Spinal cord (tissue), 10 donors: ENCODE results near the gene ARRDC2. TPM values are rescaled to one million over a fixed set of nuclear protein-coding genes. Genes with fewer than 3 reads are reported as not detected.
A peak's percentile ranks its signal among the peaks of the same experiment; 100 is the strongest.
"Not testable (repeated sequence)": the region's sequence is repeated elsewhere in the genome, so short reads cannot be mapped to it uniquely, and the experiment has no call there.

Source experiments
- DNase-seq, 6 donors: peaks; one replicate each; pipeline versions ENCODE4 v3.0.0 to v3.0.0-alpha.2; 2013 to 2015; ENCODE audit warnings: low spot score in 6 of 6, low read depth in 4 of 6
- H3K27ac ChIP-seq: one replicate; pipeline ENCODE4 v1.5.1; 2013; ENCODE audit warnings: low read depth, low read length, control low read depth
- H3K27me3 ChIP-seq: one replicate; pipeline ENCODE4 v1.6.1; 2013; ENCODE audit warnings: low read length; ENCODE audit not compliant: control insufficient read depth, insufficient read depth
- H3K36me3 ChIP-seq: one replicate; pipeline ENCODE4 v1.6.1; 2013; ENCODE audit warnings: low read length; ENCODE audit not compliant: control insufficient read depth, insufficient read depth
- H3K4me1 ChIP-seq: one replicate; pipeline ENCODE4 v1.6.1; 2013; ENCODE audit warnings: low read length; ENCODE audit not compliant: control insufficient read depth, insufficient read depth
- H3K4me3 ChIP-seq: one replicate; pipeline ENCODE4 v1.5.1; 2013; ENCODE audit warnings: low read depth, low read length, control low read depth
- H3K9me3 ChIP-seq: one replicate; pipeline ENCODE4 v1.6.1; 2013; ENCODE audit warnings: low read length; ENCODE audit not compliant: control insufficient read depth, insufficient read depth
- WGBS: methylation state at CpG from one replicate; pipeline ENCODE4 v1.1.5; 2013; ENCODE audit warnings: missing lambda C conversion rate; ENCODE audit not compliant: insufficient coverage; 5-methylcytosine and 5-hydroxymethylcytosine counted together
- polyA plus RNA-seq, 2 donors: library from polyadenylated mRNA; unstranded; fragments of 120-200 nt; gene quantifications; one replicate each; pipeline ENCODE4 v1.2.1, GENCODE V29; 2013; ENCODE audit not compliant: insufficient read length in 2 of 2
- total RNA-seq, 2 donors: library from RNA; depleted of rRNA in 1 of 2; stranded (reverse); fragments of 120-200 nt in 1 of 2; fragments of >200 nt in 1 of 2; gene quantifications; one replicate each; pipeline versions ENCODE4 v1.2.3 to v1.2.4, GENCODE V29; 2013 to 2014
- donor health status: healthy.

The ARRDC2 gene
- total and polyA plus RNA-seq, 4 donors, result 4.9 to 8.0 (median 5.9) TPM

DNA sequence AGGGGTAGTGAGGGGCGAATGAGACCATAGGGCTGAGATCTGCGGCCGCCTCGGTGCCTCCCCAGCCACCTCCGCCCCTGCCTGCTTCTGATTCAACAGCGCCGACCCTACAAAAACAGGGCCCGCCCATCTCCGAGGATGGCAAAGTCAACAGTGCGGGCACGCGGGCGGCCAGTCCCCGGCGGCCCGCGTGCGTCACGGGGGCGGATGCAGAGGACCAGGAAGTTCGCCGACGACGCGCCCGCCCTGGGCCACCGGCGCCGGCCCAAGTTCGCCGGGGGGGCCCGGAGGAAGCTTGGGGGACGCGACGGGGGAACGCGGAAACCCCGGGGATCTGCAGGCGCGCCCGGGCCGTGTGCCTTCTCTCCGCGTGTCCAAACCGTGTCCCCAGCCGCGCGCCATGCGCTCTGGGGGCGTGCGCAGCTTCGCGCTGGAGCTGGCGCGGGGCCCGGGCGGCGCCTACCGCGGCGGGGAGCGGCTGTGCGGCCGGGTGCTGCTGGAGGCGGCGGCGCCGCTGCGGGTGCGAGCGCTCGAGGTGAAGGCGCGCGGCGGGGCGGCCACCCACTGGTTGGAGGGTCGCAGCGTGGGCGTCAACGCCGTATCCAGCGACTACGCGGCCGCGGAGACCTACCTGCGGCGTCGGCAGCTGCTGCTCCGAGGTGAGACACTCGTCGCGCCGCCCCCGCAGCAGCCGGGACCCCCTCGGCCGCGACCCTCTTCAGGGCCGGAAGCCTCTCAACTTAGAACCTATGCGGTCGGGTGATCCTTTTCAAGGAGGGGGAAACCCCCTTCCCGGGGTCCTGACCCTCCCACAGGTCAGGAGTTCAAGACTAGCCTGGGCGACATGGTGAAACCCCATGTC lies 6.8 kb upstream of the ARRDC2 start:
- Histone ChIP-seq H3K36me3 (peaks cover 29% of the 10 kb centered on the region), H3K27ac (no peak overlapping the region), H3K4me3 (peak overlapping the region; percentile 33), H3K4me1 (peaks cover 9% of the 10 kb centered on the region), H3K9me3 (no peaks in the 10 kb centered on the region), H3K27me3 (peaks cover 18% of the 10 kb centered on the region)
- peak in 2 of 6 donors; percentile 32 to 69 for DNase-seq
- WGBS, result under 1% methylated on average over 100 of the region's 105 CpGs

DNA sequence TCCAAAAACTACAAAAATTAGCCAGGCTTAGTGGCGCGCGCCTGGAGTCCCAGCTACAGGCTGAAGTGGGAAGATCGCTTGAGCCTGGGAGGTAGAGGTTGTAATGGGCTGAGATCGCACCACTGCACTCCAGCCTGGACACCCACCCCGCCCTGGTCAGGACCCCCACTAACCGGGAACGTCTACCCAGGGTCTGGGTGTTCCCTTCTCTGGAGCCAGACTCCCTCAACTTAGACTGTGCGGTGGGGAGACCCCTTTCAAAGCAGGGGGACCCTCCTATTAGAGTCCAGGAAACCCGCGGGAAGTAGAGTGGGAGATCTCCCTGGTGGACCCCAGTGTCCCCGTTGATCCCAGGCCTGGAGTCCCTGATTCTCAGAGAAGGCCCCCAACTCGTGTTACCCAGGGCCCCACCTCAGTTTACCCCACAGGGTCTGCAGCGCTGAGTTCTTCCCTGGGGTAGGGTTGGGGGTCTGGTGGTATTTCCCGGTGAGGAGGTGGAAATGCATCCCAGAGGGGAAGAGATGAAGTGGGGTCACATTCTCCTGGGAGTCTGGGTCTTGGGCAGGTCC lies 6.1 kb upstream of the ARRDC2 start:
- Histone ChIP-seq H3K9me3 (no peaks in the 10 kb centered on the region), H3K4me3 (peak overlapping the region; percentile 33), H3K27ac (no peak overlapping the region), H3K27me3 (peaks cover 18% of the 10 kb centered on the region), H3K36me3 (peaks cover 25% of the 10 kb centered on the region), H3K4me1 (peaks cover 7% of the 10 kb centered on the region)
- WGBS, result 55% methylated on average over 7 of the region's 15 CpGs
- DNase-seq, result no peak

DNA sequence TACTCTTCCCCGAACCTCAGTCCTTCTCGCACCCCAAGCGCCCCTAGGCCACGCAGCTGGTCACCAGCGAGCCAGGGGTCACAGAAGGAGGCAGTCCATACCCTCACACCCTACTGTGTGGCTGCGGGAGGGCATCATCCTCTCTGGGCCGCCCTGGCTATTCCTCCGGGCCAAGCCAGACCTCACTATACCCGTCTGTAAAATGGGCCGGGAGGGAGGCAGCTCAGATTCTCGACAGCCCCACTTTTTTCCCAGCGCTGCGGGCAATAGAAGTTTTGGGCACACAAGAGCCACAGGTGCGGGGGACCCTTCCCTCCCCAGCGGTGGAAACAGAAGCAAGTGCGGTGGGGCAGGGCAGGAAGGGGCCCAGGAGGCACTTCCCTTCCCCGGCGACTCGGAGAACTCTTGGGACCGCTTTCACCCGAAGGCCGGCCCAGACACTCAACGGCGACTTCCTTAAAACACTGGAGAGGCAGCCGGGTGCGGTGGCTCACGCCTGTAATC lies 5.6 kb upstream of the ARRDC2 start:
- Histone ChIP-seq H3K27me3 (peaks cover 18% of the 10 kb centered on the region), H3K9me3 (no peaks in the 10 kb centered on the region), H3K4me3 (no peak overlapping the region), H3K4me1 (peaks cover 12% of the 10 kb centered on the region), H3K36me3 (peaks cover 22% of the 10 kb centered on the region), H3K27ac (no peak overlapping the region)
- WGBS, result 83% methylated on average over 24 of the region's 27 CpGs
- DNase-seq, result no peak

- DNase-seq, H3K9me3 ChIP-seq, H3K27ac ChIP-seq, H3K4me3 ChIP-seq: not testable (repeated sequence)
- WGBS, result 91% methylated on average over 16 of the region's 35 CpGs
- Histone ChIP-seq H3K36me3 (peaks cover 13% of the 10 kb centered on the region), H3K27me3 (peaks cover 14% of the 10 kb centered on the region), H3K4me1 (peaks cover 29% of the 10 kb centered on the region)
Measured at GRCh38 chr19:18005750-18006149, 2.2 kb upstream of the ARRDC2 start.

DNA sequence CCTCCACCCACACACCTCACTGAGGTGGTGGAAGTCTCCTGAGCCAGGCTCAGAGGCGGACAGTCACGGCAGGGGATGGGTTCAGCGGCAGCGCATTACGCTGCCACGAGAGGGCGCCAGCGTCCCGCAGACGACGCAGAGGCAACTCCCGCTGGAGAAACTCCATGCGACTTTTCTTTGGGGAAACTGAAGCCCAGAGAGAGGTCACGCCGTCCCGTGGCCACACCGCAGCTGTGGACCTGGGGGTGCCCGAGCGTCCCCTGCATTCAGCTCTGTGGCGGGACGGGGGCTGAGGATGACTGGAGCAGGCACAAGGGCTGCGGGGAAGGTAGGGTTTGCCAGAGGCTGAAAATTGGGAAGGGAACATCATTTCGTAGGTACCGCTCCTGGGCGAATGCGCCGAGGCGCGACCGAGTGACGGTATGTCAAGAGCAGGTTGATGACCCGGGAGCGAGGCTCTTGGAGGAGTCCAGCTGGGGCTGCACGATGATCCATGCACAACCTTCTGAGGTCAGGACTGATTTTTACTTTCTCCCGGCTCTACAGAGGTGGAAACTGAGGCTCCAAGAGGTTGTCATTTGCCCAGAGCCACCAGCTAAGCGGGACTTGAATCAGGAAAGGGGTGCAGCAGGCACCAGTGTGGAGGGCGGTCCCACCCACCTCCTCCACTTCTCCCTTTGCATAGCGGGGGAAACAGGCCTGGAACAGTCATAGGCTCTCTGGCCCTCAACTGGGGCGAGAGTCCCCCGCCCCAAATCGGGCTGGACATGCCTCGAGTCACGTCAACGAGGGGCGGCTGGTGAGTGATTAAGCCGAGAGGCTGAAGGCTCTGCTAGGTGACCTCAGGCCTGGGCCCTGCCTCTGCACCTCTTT lies 690 bp upstream of the ARRDC2 start:
- H3K9me3 ChIP-seq, result no peaks in the 10 kb centered on the region
- peaks cover 14% of the 10 kb centered on the region for H3K36me3 ChIP-seq
- H3K27me3 ChIP-seq, result peaks cover 4% of the 10 kb centered on the region
- peak overlapping the region; percentile 84 for H3K27ac ChIP-seq
- peak overlapping the region; percentile 46 for H3K4me3 ChIP-seq
- DNase-seq, result peak in 3 of 6 donors; percentile 52 to 83 (median 78)
- H3K4me1 ChIP-seq, result peaks cover 25% of the 10 kb centered on the region
- 1% methylated on average over 46 of the region's 46 CpGs for WGBS

DNA sequence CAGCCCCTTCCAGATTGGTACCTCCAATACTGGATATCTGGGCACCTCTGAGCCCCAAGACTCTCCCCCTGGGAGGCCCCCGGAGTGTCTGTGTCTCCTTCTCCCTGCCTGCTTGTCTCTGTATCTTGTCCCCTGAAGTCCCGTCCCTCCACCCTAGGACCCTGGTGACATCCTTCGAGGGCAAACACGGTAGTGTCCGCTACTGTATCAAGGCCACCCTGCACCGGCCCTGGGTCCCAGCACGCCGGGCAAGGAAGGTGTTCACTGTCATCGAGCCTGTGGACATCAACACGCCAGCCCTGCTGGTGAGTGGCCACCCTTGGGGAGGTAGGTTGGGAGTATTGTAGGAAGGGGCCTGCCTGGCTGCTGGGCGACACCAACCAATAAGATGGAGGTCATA lies 844 bp downstream of the ARRDC2 start:
- H3K4me1 ChIP-seq, result peaks cover 25% of the 10 kb centered on the region
- H3K27me3 ChIP-seq, result no peaks in the 10 kb centered on the region
- H3K9me3 ChIP-seq, result no peaks in the 10 kb centered on the region
- no peak for DNase-seq
- H3K36me3 ChIP-seq, result peaks cover 14% of the 10 kb centered on the region
- H3K4me3 ChIP-seq, result no peak overlapping the region
- H3K27ac ChIP-seq, result no peak overlapping the region
- 97% methylated on average over 11 of the region's 11 CpGs for WGBS

DNA sequence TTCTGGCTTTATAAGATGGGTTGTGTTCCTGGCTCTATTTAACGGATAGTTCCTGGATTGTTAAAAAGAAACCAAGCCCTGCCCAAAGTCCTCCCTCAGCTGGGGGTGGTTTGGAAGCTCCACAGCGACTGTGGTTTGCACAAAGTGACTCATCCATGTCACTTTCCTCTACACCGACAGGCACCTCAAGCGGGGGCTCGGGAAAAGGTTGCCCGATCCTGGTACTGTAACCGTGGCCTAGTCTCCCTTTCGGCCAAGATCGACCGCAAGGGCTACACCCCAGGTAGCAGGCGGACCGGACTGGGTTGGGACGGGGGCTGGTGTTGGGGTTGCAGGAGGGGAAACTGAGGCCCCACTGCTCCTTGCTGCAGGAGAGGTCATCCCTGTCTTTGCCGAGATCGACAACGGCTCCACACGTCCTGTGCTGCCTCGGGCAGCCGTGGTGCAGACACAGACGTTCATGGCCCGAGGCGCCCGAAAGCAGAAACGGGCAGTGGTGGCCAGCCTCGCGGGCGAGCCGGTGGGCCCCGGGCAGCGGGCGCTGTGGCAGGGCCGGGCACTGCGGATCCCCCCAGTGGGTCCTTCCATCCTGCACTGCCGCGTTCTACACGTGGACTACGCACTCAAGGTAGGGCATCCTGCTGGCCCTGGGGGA lies 1.6 kb downstream of the ARRDC2 start:
- 94% methylated on average over 36 of the region's 37 CpGs for WGBS
- Histone ChIP-seq H3K4me1 (peaks cover 25% of the 10 kb centered on the region), H3K36me3 (peaks cover 14% of the 10 kb centered on the region), H3K27me3 (no peaks in the 10 kb centered on the region), H3K4me3 (no peak overlapping the region), H3K9me3 (no peaks in the 10 kb centered on the region), H3K27ac (no peak overlapping the region)
- DNase-seq, result no peak

GRCh38 chr19:18010149-18010548 lies 2.2 kb downstream of the ARRDC2 start:
- H3K36me3 ChIP-seq, result peaks cover 14% of the 10 kb centered on the region
- H3K27me3 ChIP-seq, result no peaks in the 10 kb centered on the region
- DNase-seq, result no peak
- WGBS, result 85% methylated on average over 8 of the region's 11 CpGs
- no peak overlapping the region for H3K27ac ChIP-seq
- no peak overlapping the region for H3K4me3 ChIP-seq
- H3K4me1 ChIP-seq, result peaks cover 25% of the 10 kb centered on the region
- H3K9me3 ChIP-seq, result no peaks in the 10 kb centered on the region
